ENCODE data around the gene USP6NL. TPM values are rescaled to one million over a fixed set of nuclear protein-coding genes. Genes with fewer than 3 reads are reported as not detected.

USP6NL gene
- total and polyA plus RNA-seq, 2 of the 8 experiments (the other 6 are each of a cell fraction or from before 2014, with no cell fraction given): 10.9 to 28.8 TPM

DNA sequence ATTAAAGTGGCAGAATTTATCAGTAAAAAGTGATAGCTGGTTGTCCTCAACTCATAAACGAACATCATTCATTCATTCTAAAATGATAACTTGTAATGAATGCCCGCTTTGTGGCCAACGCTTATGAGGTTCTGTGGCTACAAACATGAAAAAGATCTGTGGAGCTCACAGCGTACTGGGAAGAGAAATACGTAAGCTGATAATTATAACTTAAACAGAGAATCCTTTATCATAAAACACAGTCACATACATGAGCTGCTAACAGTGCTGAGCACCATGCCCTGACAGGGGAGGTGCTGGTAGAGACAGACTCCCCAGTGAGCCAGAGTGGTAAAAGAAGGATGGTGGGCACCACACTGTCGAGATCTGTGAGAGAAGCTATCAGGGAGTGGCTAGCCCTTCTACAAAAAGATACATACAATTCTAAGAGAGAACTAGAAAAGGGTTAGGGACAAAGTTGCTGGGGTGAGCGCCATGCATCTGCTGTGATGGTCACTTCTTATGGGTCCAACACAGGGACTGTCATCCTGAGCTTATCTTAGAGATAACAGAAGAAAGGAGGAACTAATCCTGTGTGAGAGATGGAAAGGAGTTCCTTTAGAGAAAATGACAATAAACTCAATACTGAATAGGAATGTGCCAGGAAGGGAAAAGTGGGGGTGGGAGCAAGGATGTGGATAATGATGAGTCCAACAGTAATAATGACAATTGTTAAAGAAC, 106.7 kb downstream of the USP6NL start:
- H3K79me2 ChIP-seq (ENCODE audit: control insufficient read depth in 1 of 2, insufficient read depth in 2 of 2, low read length in 2 of 2): no peaks in the 10 kb centered on the region
- H3K27me3 ChIP-seq (replicated peaks in 1 of 4; ENCODE audit: control insufficient read depth in 3 of 4, extremely low read depth in 1 of 4, insufficient read depth in 3 of 4, low read length in 3 of 4): no peaks in the 10 kb centered on the region
- 93% methylated on average over 7 of the region's 7 CpGs; no CpG with 5 or more reads in 1 of the 2 experiments for WGBS, 2 experiments (ENCODE audit: extremely low coverage in 1 of 2, insufficient coverage in 1 of 2, insufficient read length in 1 of 2, insufficient replicate concordance in 2 of 2, low coverage in 1 of 2, low lambda C conversion rate in 2 of 2, missing lambda C conversion rate in 1 of 2)
- H3K18ac ChIP-seq (ENCODE audit: extremely low read depth, low read length): no peak overlapping the region
- no peak overlapping the region for H2BK5ac ChIP-seq (ENCODE audit: low read depth, low read length)
- H3K27ac ChIP-seq (ENCODE audit: low read depth, low read length): no peak overlapping the region
- no peak overlapping the region for H2BK20ac ChIP-seq (ENCODE audit: low read length)
- no peak overlapping the region for H3K4me3 ChIP-seq (ENCODE audit: extremely low read depth in 1 of 4, insufficient read depth in 2 of 4, low read depth in 3 of 4, low read length in 4 of 4)
- H2AFZ ChIP-seq (ENCODE audit: low read length): no peak overlapping the region
- FAIRE-seq (no peak), DNase-seq (ENCODE audit: low read depth in 1 of 2, low spot score in 2 of 2) (no peak)
- no peak overlapping the region for H3K4ac ChIP-seq (replicated peaks; ENCODE audit: insufficient read length, low read depth, low read length)
- H4K20me1 ChIP-seq (replicated peaks in 1 of 2; ENCODE audit: control insufficient read depth in 1 of 2, insufficient read depth in 2 of 2, low read length in 2 of 2): peaks cover 0 to 2% of the 10 kb centered on the region in 2 experiments
- no peak overlapping the region for H4K91ac ChIP-seq (replicated peaks; ENCODE audit: insufficient read length, low read length)
- peaks cover 0 to 4% (median 2%) of the 10 kb centered on the region in 4 experiments; a peak in 4 of 7 replicates for H3K4me1 ChIP-seq (replicated peaks in 1 of 4; ENCODE audit: control insufficient read depth in 3 of 4, insufficient read depth in 4 of 4, low read length in 3 of 4)
- no peak overlapping the region for H3K23ac ChIP-seq (ENCODE audit: insufficient read length)
- no peak overlapping the region for H2BK12ac ChIP-seq (ENCODE audit: low read depth, low read length)
- H2BK15ac ChIP-seq (ENCODE audit: low read length): no peak overlapping the region
- H3K79me1 ChIP-seq (ENCODE audit: low read depth, low read length): no peaks in the 10 kb centered on the region; the same call in 1 of the 2 replicates
- H2AK5ac ChIP-seq (ENCODE audit: low read depth, low read length): no peak overlapping the region
- H3K4me2 ChIP-seq (ENCODE audit: insufficient read depth in 1 of 2, low read depth in 2 of 2, low read length in 2 of 2): no peak overlapping the region
- H4K5ac ChIP-seq (ENCODE audit: insufficient read length, low read depth, low read length): no peak overlapping the region
- H3K36me3 ChIP-seq (ENCODE audit: control insufficient read depth in 2 of 4, insufficient read depth in 4 of 4, low read length in 3 of 4): peaks cover 0 to 5% (median 0%) of the 10 kb centered on the region in 4 experiments; a peak in 3 of 8 replicates
- H3K9me3 ChIP-seq (ENCODE audit: insufficient read depth in 2 of 2, low read depth in 1 of 2, low read length in 1 of 2): no peaks in the 10 kb centered on the region
- ChIA-PET CTCF (ENCODE audit: partially characterized antibody) (interaction anchor here (0.8 to 2.0 kb wide), 5 partner anchors 10 to 269 kb away, joined by 3 to 20 read pairs (median 4); no protein-coding TSS in a partner anchor), POLR2A (ENCODE audit: partially characterized antibody) (interaction anchor here (1.3 kb wide), 1 partner anchor 145 kb away, joined by 3 read pairs; no protein-coding TSS in a partner anchor)
- no peak overlapping the region for H4K8ac ChIP-seq (ENCODE audit: extremely low read depth, insufficient read depth, low read length)
- H3K56ac ChIP-seq (replicated peaks; ENCODE audit: insufficient read length, low read depth, low read length): no peak overlapping the region
- no peak overlapping the region for H3K14ac ChIP-seq (ENCODE audit: insufficient read length)
- H2BK120ac ChIP-seq (replicated peaks; ENCODE audit: low read depth, low read length): no peak overlapping the region
- H3K9ac ChIP-seq (replicated peaks in 1 of 4; ENCODE audit: extremely low read depth in 1 of 4, low read depth in 3 of 4, low read length in 3 of 4): no peak overlapping the region
- H3K23me2 ChIP-seq (ENCODE audit: low read depth, low read length): no peaks in the 10 kb centered on the region
- TF ChIP-seq SP2 (IDR thresholded peaks at IDR 0.05; ENCODE audit: low read length) (no peak), CEBPB (IDR thresholded peaks at IDR 0.05; ENCODE audit: low read depth, low read length) (no peak), POU5F1 (IDR thresholded peaks at IDR 0.05; ENCODE audit: low read depth, low read length) (no peak), CBX5 (IDR thresholded peaks at IDR 0.05; ENCODE audit: low read depth, low read length) (no peak), CTBP2 (IDR thresholded peaks at IDR 0.05; ENCODE audit: borderline replicate concordance, insufficient read depth, insufficient read length, low read length) (no peak), ZNF274 (IDR thresholded peaks at IDR 0.05; ENCODE audit: borderline replicate concordance, extremely low read depth, low read length) (no peak), BCL11A (IDR thresholded peaks at IDR 0.05; ENCODE audit: low read depth in 2 of 2, low read length in 2 of 2) (no peak), KDM1A (IDR thresholded peaks at IDR 0.05; ENCODE audit: borderline replicate concordance, low read length) (no peak), EZH2 (IDR thresholded peaks at IDR 0.05; ENCODE audit: low read depth, low read length, severe bottlenecking) (no peak), SUZ12 (IDR thresholded peaks at IDR 0.05; ENCODE audit: low read length) (no peak), CREB1 (IDR thresholded peaks at IDR 0.05) (no peak), SIRT6 (IDR thresholded peaks at IDR 0.05; ENCODE audit: low read length) (no peak)
- TF ChIP-seq, protein P1, sequence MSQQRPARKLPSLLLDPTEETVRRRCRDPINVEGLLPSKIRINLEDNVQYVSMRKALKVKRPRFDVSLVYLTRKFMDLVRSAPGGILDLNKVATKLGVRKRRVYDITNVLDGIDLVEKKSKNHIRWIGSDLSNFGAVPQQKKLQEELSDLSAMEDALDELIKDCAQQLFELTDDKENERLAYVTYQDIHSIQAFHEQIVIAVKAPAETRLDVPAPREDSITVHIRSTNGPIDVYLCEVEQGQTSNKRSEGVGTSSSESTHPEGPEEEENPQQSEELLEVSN (IDR thresholded peaks at IDR 0.05): no peak
